HepG2 (cell line): ENCODE results near the gene PTGR3. TPM values are rescaled to one million over a fixed set of nuclear protein-coding genes. Genes with fewer than 3 reads are reported as not detected.

Experiments used
- DNMT3B ChIP-seq: conservative IDR thresholded peaks from 2 replicates; pipeline ENCODE4 v1.6.1; 2016; ENCODE audit warnings: missing biosample characterization, control low read depth
- FOSL1 ChIP-seq: sonication (generic); formaldehyde crosslinking; IDR thresholded peaks from 2 replicates; pipeline ENCODE4 v1.9.0; 2021; ENCODE audit warnings: missing genetic modification reagents, borderline replicate concordance
- HMGXB4 ChIP-seq, 2 experiments: sonication (generic) in 1 of 2; formaldehyde crosslinking in 1 of 2; IDR thresholded peaks; 2 replicates each; pipeline versions ENCODE4 v1.4.0 to v1.6.1; 2018 to 2020; ENCODE audit warnings: missing genetic modification reagents in 2 of 2, borderline replicate concordance in 1 of 2, low read depth in 1 of 2, mild to moderate bottlenecking in 1 of 2, missing biosample characterization in 1 of 2
- HNRNPLL ChIP-seq: fragments of 200-400 bp; formaldehyde crosslinking; IDR thresholded peaks from 2 replicates; pipeline ENCODE4 v1.6.1; 2017; ENCODE audit warnings: mild to moderate bottlenecking, low read depth, low read length; ENCODE audit not compliant: poor library complexity, severe bottlenecking
- MEIS2 ChIP-seq: sonication (generic); formaldehyde crosslinking; IDR thresholded peaks from 2 replicates; pipeline ENCODE4 v1.9.0; 2021; ENCODE audit warnings: mild to moderate bottlenecking, missing genetic modification reagents
- RBFOX2 ChIP-seq: fragments of 200-400 bp; formaldehyde crosslinking; IDR thresholded peaks from 2 replicates; pipeline ENCODE4 v1.6.1; 2017; ENCODE audit warnings: low read depth, mild to moderate bottlenecking, low read length
- RFX3 ChIP-seq: IDR thresholded peaks from 2 replicates; pipeline ENCODE4 v1.6.1; 2016; ENCODE audit warnings: missing biosample characterization, missing genetic modification reagents
- RFXANK ChIP-seq: IDR thresholded peaks from 2 replicates; pipeline ENCODE4 v1.6.1; 2016
- TCF12 ChIP-seq, 2 experiments: fragments of 450-650 bp in 1 of 2; sonication (generic) in 1 of 2; formaldehyde crosslinking in 1 of 2; IDR thresholded peaks; 2 replicates each; pipeline versions ENCODE4 v1.6.1 to v1.8.0; 2017 to 2022; ENCODE audit warnings: antibody characterized with exemption in 1 of 2, mild to moderate bottlenecking in 1 of 2, missing genetic modification reagents in 1 of 2, moderate library complexity in 1 of 2
- ZFY ChIP-seq: sonication (generic); formaldehyde crosslinking; IDR thresholded peaks from 2 replicates; pipeline ENCODE4 v1.4.0; 2020; ENCODE audit warnings: missing genetic modification reagents
- ZNF263 ChIP-seq: sonication (generic); formaldehyde crosslinking; IDR thresholded peaks from 2 replicates; pipeline ENCODE4 v1.4.0; 2020; ENCODE audit warnings: missing genetic modification reagents
- ZNF354B ChIP-seq: sonication (generic); formaldehyde crosslinking; IDR thresholded peaks from 2 replicates; pipeline ENCODE4 v1.8.0; 2022; ENCODE audit warnings: mild to moderate bottlenecking, missing genetic modification reagents
- ZNF496 ChIP-seq: sonication (generic); formaldehyde crosslinking; IDR thresholded peaks from 2 replicates; pipeline ENCODE4 v1.8.1; 2023; ENCODE audit warnings: mild to moderate bottlenecking, moderate library complexity, missing genetic modification reagents; ENCODE audit not compliant: insufficient replicate concordance
- ZNF572 ChIP-seq: sonication (generic); formaldehyde crosslinking; IDR thresholded peaks from 2 replicates; pipeline ENCODE4 v1.5.1; 2020; ENCODE audit warnings: mild to moderate bottlenecking, missing genetic modification reagents
- ZNF615 ChIP-seq: sonication (generic); formaldehyde crosslinking; IDR thresholded peaks from 2 replicates; pipeline ENCODE4 v1.5.0; 2020; ENCODE audit warnings: mild to moderate bottlenecking, missing genetic modification reagents, borderline replicate concordance
- ZNF772 ChIP-seq: sonication (generic); formaldehyde crosslinking; IDR thresholded peaks from 2 replicates; pipeline ENCODE4 v1.5.0; 2020; ENCODE audit warnings: mild to moderate bottlenecking, missing genetic modification reagents
- ZNF777 ChIP-seq: sonication (generic); formaldehyde crosslinking; IDR thresholded peaks from 2 replicates; pipeline ENCODE4 v1.4.0; 2020; ENCODE audit warnings: missing genetic modification reagents
- polyA plus RNA-seq, 8 experiments: library from polyadenylated mRNA; depleted of rRNA in 3 of 8; stranded (reverse) in 7 of 8; unstranded in 1 of 8; fragments of >200 nt; fragmentation: Illumina TruSeq in 4 of 8; extraction: Trizol in 4 of 8; gene quantifications; 2 replicates each; pipeline versions ENCODE4 v1.2.1 to v1.2.3, GENCODE V29; 2011 to 2016; ENCODE audit warnings: low read depth in 4 of 8, missing spikeins in 1 of 8, mixed read lengths in 1 of 8; ENCODE audit not compliant: insufficient read depth in 1 of 8
- total RNA-seq, 5 experiments: library from RNA; depleted of rRNA; stranded (reverse); fragments of >200 nt; fragmentation: Illumina TruSeq; extraction: Trizol; gene quantifications; 2 replicates each; pipeline ENCODE4 v1.2.3, GENCODE V29; 2016; ENCODE audit warnings: low read depth in 1 of 5

PTGR3 gene
- total and polyA plus RNA-seq, 2 of the 13 experiments (the other 11 are each of a cell fraction or from before 2014, with no cell fraction given) = 11.5 to 25.3 TPM

GRCh38 chr18:75211953-75212750 is 3.2 kb upstream of the PTGR3 start (continued):
- no peak for TF ChIP-seq TCF12 (IDR thresholded peaks at IDR 0.05)
- no peak for TF ChIP-seq TCF12 (CRISPR knock-in tag; IDR thresholded peaks at IDR 0.05)
- 0 out of 2 replicates have a peak, but pooled peaks have one; percentile 21 for TF ChIP-seq ZNF777 (CRISPR knock-in tag)
- TF ChIP-seq RFXANK = no peak
- no peak for TF ChIP-seq FOSL1 (CRISPR knock-in tag)
- no peak for TF ChIP-seq ZNF496
- TF ChIP-seq ZNF772 = no peak
- TF ChIP-seq HMGXB4 (CRISPR knock-in tag; IDR thresholded peaks at IDR 0.05; ENCODE audit: borderline replicate concordance in 1 of 2, low read depth in 1 of 2) = 0 out of 4 replicates have a peak, but pooled peaks of 1 of the 2 experiments have one; percentile 45
- TF ChIP-seq ZNF263 (CRISPR knock-in tag) = 0 out of 2 replicates have a peak, but pooled peaks have one; percentile 35
- no peak for TF ChIP-seq ZNF572 (CRISPR knock-in tag)
- TF ChIP-seq RFX3 = no peak
- TF ChIP-seq ZNF354B = no peak
- peak; percentile 31 for TF ChIP-seq HNRNPLL
- TF ChIP-seq ZFY (CRISPR knock-in tag) = peak; percentile 58
- peak; percentile 86 for TF ChIP-seq MEIS2 (CRISPR knock-in tag)
- TF ChIP-seq DNMT3B (CRISPR knock-in tag) = no peak
- TF ChIP-seq RBFOX2 = peak; percentile 49; the same call in 1 of the 2 replicates
- no peak for TF ChIP-seq ZNF615 (CRISPR knock-in tag)
